Endodermal cell (in vitro differentiated cells): ENCODE data around the gene OR12D1. TPM values are rescaled to one million over a fixed set of nuclear protein-coding genes. Genes with fewer than 3 reads are reported as not detected.
"Not testable (repeated sequence)": the region's sequence is repeated elsewhere in the genome, so short reads cannot be mapped to it uniquely, and the experiment has no call there.

Experiments
- DNase-seq: peaks from one replicate; pipeline ENCODE4 v3.0.0-alpha.2; 2017
- H3K27ac ChIP-seq: 2 replicates; pipeline ENCODE4 v1.5.1; 2013; ENCODE audit warnings: mild to moderate bottlenecking, low read depth, low read length, moderate library complexity
- H3K27me3 ChIP-seq: 2 replicates; pipeline ENCODE4 v1.6.1; 2013; ENCODE audit warnings: mild to moderate bottlenecking, low read length, moderate library complexity; ENCODE audit not compliant: insufficient read depth, control insufficient read depth, poor library complexity, severe bottlenecking
- H3K36me3 ChIP-seq: 2 replicates; pipeline ENCODE4 v1.7.0; 2013; ENCODE audit warnings: mild to moderate bottlenecking, low read length, moderate library complexity; ENCODE audit not compliant: control insufficient read depth, insufficient read depth
- H3K4me1 ChIP-seq: one replicate; pipeline ENCODE4 v1.7.0; 2013; ENCODE audit warnings: low read length; ENCODE audit not compliant: control insufficient read depth, insufficient read depth
- H3K4me3 ChIP-seq: 2 replicates; pipeline ENCODE4 v1.5.1; 2013; ENCODE audit warnings: mild to moderate bottlenecking, low read length, moderate library complexity
- H3K9ac ChIP-seq: 2 replicates; pipeline ENCODE4 v1.6.1; 2013; ENCODE audit warnings: mild to moderate bottlenecking, low read length, moderate library complexity; ENCODE audit not compliant: poor library complexity, severe bottlenecking; ENCODE audit errors: extremely low read depth
- H3K9me3 ChIP-seq: 2 replicates; pipeline ENCODE4 v1.6.1; 2013; ENCODE audit warnings: mild to moderate bottlenecking, low read length, moderate library complexity; ENCODE audit not compliant: control insufficient read depth
- H3K27ac Mint-ChIP-seq: 2 replicates; pipeline ENCODE4 v1.8.0; 2020; ENCODE audit warnings: mixed read lengths
- H3K27me3 Mint-ChIP-seq: 2 replicates; pipeline ENCODE4 v1.8.0; 2021; ENCODE audit warnings: mild to moderate bottlenecking, mixed read lengths; ENCODE audit not compliant: insufficient read depth
- H3K36me3 Mint-ChIP-seq: 2 replicates; pipeline ENCODE4 v1.8.0; 2020; ENCODE audit warnings: low read depth, mixed read lengths
- H3K4me1 Mint-ChIP-seq: 2 replicates; pipeline ENCODE4 v1.8.0; 2020; ENCODE audit warnings: mixed read lengths
- H3K4me3 Mint-ChIP-seq: 2 replicates; pipeline ENCODE4 v1.8.0; 2020; ENCODE audit warnings: mild to moderate bottlenecking, moderate library complexity, mixed read lengths
- H3K9me3 Mint-ChIP-seq: 2 replicates; pipeline ENCODE4 v1.8.0; 2020; ENCODE audit warnings: mild to moderate bottlenecking, mixed read lengths
- CTCF ChIP-seq: fragments of 200-600 bp; sonication (generic); conservative IDR thresholded peaks from 2 replicates; pipeline ENCODE4 v1.5.0; 2021; ENCODE audit warnings: antibody characterized with exemption, mild to moderate bottlenecking
- WGBS, 2 experiments: methylation state at CpG; one replicate each; pipeline versions ENCODE4 v1.1.5 to v1.1.7; 2013; ENCODE audit warnings: missing lambda C conversion rate in 2 of 2, mixed read lengths in 1 of 2; ENCODE audit not compliant: insufficient coverage in 1 of 2, insufficient read length in 1 of 2; 5-methylcytosine and 5-hydroxymethylcytosine counted together
- total RNA-seq, 2 donors: library from RNA; stranded (reverse); fragmentation: NEBNext Ultra II Directional in 1 of 2; extraction: Animal tissue kit (Norgen Biotek cat#: 25700) in 1 of 2; gene quantifications; 2 replicates in 1 of 2; 3 replicates in 1 of 2; pipeline ENCODE4 v1.2.1, GENCODE V29; 2021

The OR12D1 gene
- total RNA-seq, 2 donors from 2014 or later = not detected

GRCh38 chr6:29426654-29427053 lies 11.9 kb downstream of the OR12D1 start:
- Mint-ChIP-seq H3K4me3 (no peak overlapping the region), H3K4me1 (no peaks in the 10 kb centered on the region), H3K9me3 (no peaks in the 10 kb centered on the region), H3K27me3 (no peaks in the 10 kb centered on the region), H3K36me3 (no peaks in the 10 kb centered on the region), H3K27ac (no peak overlapping the region)
- Histone ChIP-seq H3K4me3 (no peak overlapping the region), H3K9me3 (no peaks in the 10 kb centered on the region), H3K27me3 (no peaks in the 10 kb centered on the region), H3K36me3 (no peaks in the 10 kb centered on the region), H3K4me1 (no peaks in the 10 kb centered on the region), H3K9ac (no peak overlapping the region), H3K27ac (no peak overlapping the region)
- peak; percentile 16 for TF ChIP-seq CTCF
- no peak for DNase-seq
- 93 to 96% methylated on average over 2 to 3 of the region's 3 CpGs for WGBS, 2 experiments

- not testable (repeated sequence) for H3K4me1 ChIP-seq, H3K27me3 ChIP-seq, H3K27me3 Mint-ChIP-seq, H3K9me3 Mint-ChIP-seq, H3K9ac ChIP-seq, H3K4me3 ChIP-seq, H3K36me3 ChIP-seq, H3K4me1 Mint-ChIP-seq, H3K36me3 Mint-ChIP-seq, H3K27ac Mint-ChIP-seq, H3K27ac ChIP-seq, H3K4me3 Mint-ChIP-seq, H3K9me3 ChIP-seq
- TF ChIP-seq CTCF = peak; percentile 57
- peak; percentile 80 for DNase-seq
- WGBS, 2 experiments = 88 to 94% methylated on average over 4 to 17 of the region's 18 CpGs
These were observed 22.0 kb downstream of the OR12D1 start for GRCh38 chr6:29436730-29437129.

- no peak for TF ChIP-seq CTCF
- Histone ChIP-seq H3K9ac (no peak within 1 kb of the TSS), H3K27me3 (no peaks in the 10 kb centered on the region), H3K4me1 (no peaks in the 10 kb centered on the region), H3K9me3 (peaks cover 6% of the 10 kb centered on the region), H3K4me3 (no peak within 1 kb of the TSS), H3K36me3 (no peaks in the 10 kb centered on the region), H3K27ac (no peak within 1 kb of the TSS)
- H3K36me3 Mint-ChIP-seq = no peaks in the 10 kb centered on the region
- H3K4me1 Mint-ChIP-seq = no peaks in the 10 kb centered on the region
- H3K4me3 Mint-ChIP-seq = no peak within 1 kb of the TSS
- H3K9me3 Mint-ChIP-seq = no peaks in the 10 kb centered on the region
- no peak within 1 kb of the TSS for H3K27ac Mint-ChIP-seq
- H3K27me3 Mint-ChIP-seq = peaks cover 4% of the 10 kb centered on the region
- DNase-seq = no peak
These were observed 24.3 kb downstream of the OR12D1 start, which contains the start of gene OR10C1 for GRCh38 chr6:29439006-29439405. Gene OR10C1 (plus strand): TSS chr6:29439306. CDS start chr6:29440016, 710 bp downstream.
